ENCODE results near the gene RPL31. TPM values are rescaled to one million over a fixed set of nuclear protein-coding genes. Genes with fewer than 3 reads are reported as not detected.
"Not testable (repeated sequence)": the region's sequence is repeated elsewhere in the genome, so short reads cannot be mapped to it uniquely, and the experiment has no call there.

Gene RPL31
- total RNA-seq, 2 donors from 2014 or later = 1,385 to 1,395 TPM

GRCh38 chr2:101048756-101049155 lies 46.7 kb downstream of the RPL31 start:
- Mint-ChIP-seq H3K36me3 (ENCODE audit: insufficient read depth in 2 of 2) (no peaks in the 10 kb centered on the region), H3K27me3 (ENCODE audit: low read depth) (no peaks in the 10 kb centered on the region), H3K27ac (no peak overlapping the region), H3K4me3 (no peak overlapping the region), H3K4me1 (ENCODE audit: low read depth) (no peaks in the 10 kb centered on the region), H3K9me3 (no peaks in the 10 kb centered on the region)
- no peak for ATAC-seq (replicated peaks in 1 of 2)
- DNase-seq = no peak

- not testable (repeated sequence) for H3K4me1 Mint-ChIP-seq (ENCODE audit: low read depth); H3K27me3 Mint-ChIP-seq (ENCODE audit: low read depth); ATAC-seq (replicated peaks in 1 of 2); H3K9me3 Mint-ChIP-seq; H3K4me3 Mint-ChIP-seq; H3K36me3 Mint-ChIP-seq (ENCODE audit: insufficient read depth in 2 of 2); H3K27ac Mint-ChIP-seq; DNase-seq
These were observed 48.8 kb downstream of the RPL31 start for GRCh38 chr2:101050886-101051285.

- Mint-ChIP-seq H3K27me3 (ENCODE audit: low read depth) (no peaks in the 10 kb centered on the region), H3K4me1 (ENCODE audit: low read depth) (no peaks in the 10 kb centered on the region), H3K27ac (no peak overlapping the region), H3K9me3 (no peaks in the 10 kb centered on the region), H3K4me3 (no peak overlapping the region), H3K36me3 (ENCODE audit: insufficient read depth in 2 of 2) (no peaks in the 10 kb centered on the region)
- ATAC-seq (replicated peaks in 1 of 2) (no peak), DNase-seq (no peak)
These were observed 50.1 kb downstream of the RPL31 start for GRCh38 chr2:101052147-101052546.

GRCh38 chr2:101053117-101053516 lies 51.0 kb downstream of the RPL31 start:
- Mint-ChIP-seq H3K27me3 (ENCODE audit: low read depth) (no peaks in the 10 kb centered on the region), H3K36me3 (ENCODE audit: insufficient read depth in 2 of 2) (no peaks in the 10 kb centered on the region), H3K9me3 (no peaks in the 10 kb centered on the region), H3K4me3 (no peak overlapping the region), H3K4me1 (ENCODE audit: low read depth) (no peaks in the 10 kb centered on the region), H3K27ac (no peak overlapping the region)
- ATAC-seq (replicated peaks in 1 of 2) (no peak), DNase-seq (no peak)

Other genes starting within 250 kb of the RPL31 start
- gene NPAS2, start 182.2 kb upstream of the RPL31 start, total RNA-seq = 1 to 10 TPM; 4.8 to 8.4 TPM
- gene TBC1D8, start 149.1 kb downstream of the RPL31 start, total RNA-seq = 1 to 10 TPM; 5.2 to 8.3 TPM

All from activated T-cell treated with anti-CD3 and anti-CD28 coated beads, Interleukin-2, amount 50 U/mL, for 72 hours (primary cell).